Kidney (tissue), 14 donors: ENCODE data around the gene MMRN2. TPM values are rescaled to one million over a fixed set of nuclear protein-coding genes. Genes with fewer than 3 reads are reported as not detected.
A peak's percentile ranks its signal among the peaks of the same experiment; 100 is the strongest.

Source experiments
- DNase-seq, 5 donors: peaks; one replicate each; pipeline ENCODE4 v3.0.0-alpha.2; 2013 to 2020
- FAIRE-seq: peaks from 2 replicates; lab custom pipeline; 2012; peaks lifted over from hg19 to GRCh38; lab: Jason Lieb, UNC
- H3K27ac ChIP-seq, 2 donors: one replicate each; pipeline ENCODE4 v1.7.0; 2013; ENCODE audit warnings: low read depth in 2 of 2, low read length in 2 of 2, inconsistent platforms in 1 of 2
- H3K27me3 ChIP-seq: one replicate; pipeline ENCODE4 v1.7.1; 2013; ENCODE audit warnings: low read length, inconsistent platforms; ENCODE audit not compliant: control insufficient read depth, insufficient read depth
- H3K36me3 ChIP-seq, 3 donors: one replicate each; pipeline versions ENCODE4 v1.7.0 to v1.7.1; 2013; ENCODE audit warnings: low read length in 3 of 3, control low read depth in 1 of 3, inconsistent platforms in 1 of 3; ENCODE audit not compliant: insufficient read depth in 3 of 3, control insufficient read depth in 2 of 3
- H3K4me1 ChIP-seq, 3 donors: one replicate each; pipeline versions ENCODE4 v1.7.0 to v1.7.1; 2013; ENCODE audit warnings: low read length in 3 of 3, inconsistent platforms in 1 of 3, low read depth in 1 of 3; ENCODE audit not compliant: control insufficient read depth in 2 of 3, insufficient read depth in 2 of 3
- H3K4me3 ChIP-seq, 3 donors: one replicate each; pipeline versions ENCODE4 v1.7.0 to v1.8.1; 2013; ENCODE audit warnings: low read length in 3 of 3, control low read depth in 1 of 3, inconsistent platforms in 1 of 3
- H3K9ac ChIP-seq, 3 donors: one replicate each; pipeline versions ENCODE4 v1.7.0 to v1.7.1; 2013; ENCODE audit warnings: low read length in 3 of 3, control low read depth in 1 of 3, inconsistent platforms in 1 of 3
- H3K9me3 ChIP-seq, 3 donors: one replicate each; pipeline versions ENCODE4 v1.7.0 to v1.7.1; 2013; ENCODE audit warnings: low read length in 3 of 3, control low read depth in 1 of 3, inconsistent platforms in 1 of 3; ENCODE audit not compliant: control insufficient read depth in 2 of 3, insufficient read depth in 1 of 3
- intact Hi-C: fragments of 100-400 bp; cut with DNase I; formaldehyde crosslinking; loops from one replicate; pipeline ENCODE4 v1.11.1; 2022
- polyA plus RNA-seq: library from polyadenylated mRNA; stranded (reverse); fragments of 350-450 nt; fragmentation: Illumina TruSeq; extraction: RNeasy Lipid Tissue Mini Kit (QIAGEN cat#74804); gene quantifications from one replicate; pipeline ENCODE4 v1.2.3, GENCODE V29; 2014; ENCODE audit warnings: low read depth, low replicate concordance; ENCODE audit not compliant: insufficient read depth
- total RNA-seq: library from RNA; stranded (reverse); fragmentation: NEBNext Ultra II Directional; extraction: Animal tissue kit (Norgen Biotek cat#: 25700); gene quantifications from one replicate; pipeline ENCODE4 v1.2.1, GENCODE V29; 2021
- TF ChIP-seq, protein P1 (sequence below): IDR thresholded peaks from 3 replicates; pipeline ENCODE4 v1.5.1; 2012; ENCODE audit warnings: mild to moderate bottlenecking, moderate library complexity, borderline replicate concordance; ENCODE audit not compliant: insufficient read depth; ENCODE audit errors: extremely low read depth
- donor health status: control.
- donor health status: control.
- donor health status: control.
- donor health status: control.
- donor health status: control.
- donor health status: DM: yes; HTN: yes; CAD: no.
- donor health status: Normal renal cell carcinoma (clear cell type).

The MMRN2 gene
- total and polyA plus RNA-seq, 2 donors from 2014 or later, result 19.9 to 65.9 TPM

DNA sequence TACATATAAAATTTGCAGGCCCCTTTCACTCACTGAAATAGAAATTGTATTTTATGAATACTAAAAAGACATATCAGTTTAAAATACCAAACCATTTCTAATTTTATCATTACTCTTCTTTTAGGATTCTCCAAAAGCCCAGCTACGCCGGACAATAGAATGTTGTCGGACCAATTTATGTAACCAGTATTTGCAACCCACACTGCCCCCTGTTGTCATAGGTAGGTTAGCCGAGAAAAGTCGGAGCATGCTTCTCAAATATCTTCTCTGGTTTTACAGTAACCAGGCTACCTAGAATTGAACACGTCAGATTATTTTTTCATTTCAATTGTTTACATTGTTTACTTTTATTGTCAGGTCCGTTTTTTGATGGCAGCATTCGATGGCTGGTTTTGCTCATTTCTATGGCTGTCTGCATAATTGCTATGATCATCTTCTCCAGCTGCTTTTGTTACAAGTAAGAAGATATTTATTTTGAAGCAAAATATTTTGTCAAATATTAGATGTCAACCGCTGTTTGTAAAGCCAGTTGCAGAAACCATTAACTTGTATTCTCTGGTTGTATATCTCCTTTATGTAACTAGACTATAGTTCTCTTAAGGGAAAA, 57.6 kb downstream of the MMRN2 start:
- Histone ChIP-seq H3K27ac (no peak overlapping the region), H3K36me3 (peaks cover 0 to 2% (median 2%) of the 10 kb centered on the region in 3 donors), H3K9ac (no peak overlapping the region), H3K27me3 (no peaks in the 10 kb centered on the region), H3K4me3 (no peak overlapping the region), H3K9me3 (no peaks in the 10 kb centered on the region), H3K4me1 (no peaks in the 10 kb centered on the region)
- peak in 4 of 5 donors; percentile 67 to 89 (median 76) for DNase-seq
- TF ChIP-seq, protein P1, sequence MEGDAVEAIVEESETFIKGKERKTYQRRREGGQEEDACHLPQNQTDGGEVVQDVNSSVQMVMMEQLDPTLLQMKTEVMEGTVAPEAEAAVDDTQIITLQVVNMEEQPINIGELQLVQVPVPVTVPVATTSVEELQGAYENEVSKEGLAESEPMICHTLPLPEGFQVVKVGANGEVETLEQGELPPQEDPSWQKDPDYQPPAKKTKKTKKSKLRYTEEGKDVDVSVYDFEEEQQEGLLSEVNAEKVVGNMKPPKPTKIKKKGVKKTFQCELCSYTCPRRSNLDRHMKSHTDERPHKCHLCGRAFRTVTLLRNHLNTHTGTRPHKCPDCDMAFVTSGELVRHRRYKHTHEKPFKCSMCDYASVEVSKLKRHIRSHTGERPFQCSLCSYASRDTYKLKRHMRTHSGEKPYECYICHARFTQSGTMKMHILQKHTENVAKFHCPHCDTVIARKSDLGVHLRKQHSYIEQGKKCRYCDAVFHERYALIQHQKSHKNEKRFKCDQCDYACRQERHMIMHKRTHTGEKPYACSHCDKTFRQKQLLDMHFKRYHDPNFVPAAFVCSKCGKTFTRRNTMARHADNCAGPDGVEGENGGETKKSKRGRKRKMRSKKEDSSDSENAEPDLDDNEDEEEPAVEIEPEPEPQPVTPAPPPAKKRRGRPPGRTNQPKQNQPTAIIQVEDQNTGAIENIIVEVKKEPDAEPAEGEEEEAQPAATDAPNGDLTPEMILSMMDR, result peak; percentile 69
- intact Hi-C loops, result loop anchor here (5.0 kb wide), 1 partner anchor 207 kb away; no protein-coding TSS in a partner anchor
- FAIRE-seq, result peak; percentile 98

- TF ChIP-seq, protein P1, result no peak
- Histone ChIP-seq H3K27ac (no peak overlapping the region), H3K4me1 (no peaks in the 10 kb centered on the region), H3K36me3 (peaks cover 0 to 4% (median 2%) of the 10 kb centered on the region in 3 donors), H3K4me3 (no peak overlapping the region), H3K9me3 (no peaks in the 10 kb centered on the region), H3K27me3 (no peaks in the 10 kb centered on the region), H3K9ac (no peak overlapping the region)
- intact Hi-C loops, result no loop called here
- DNase-seq (peak in 4 of 5 donors; percentile 20 to 43 (median 34)), FAIRE-seq (no peak)
These were observed 58.3 kb downstream of the MMRN2 start for GRCh38 chr10:86899132-86899531.

DNA sequence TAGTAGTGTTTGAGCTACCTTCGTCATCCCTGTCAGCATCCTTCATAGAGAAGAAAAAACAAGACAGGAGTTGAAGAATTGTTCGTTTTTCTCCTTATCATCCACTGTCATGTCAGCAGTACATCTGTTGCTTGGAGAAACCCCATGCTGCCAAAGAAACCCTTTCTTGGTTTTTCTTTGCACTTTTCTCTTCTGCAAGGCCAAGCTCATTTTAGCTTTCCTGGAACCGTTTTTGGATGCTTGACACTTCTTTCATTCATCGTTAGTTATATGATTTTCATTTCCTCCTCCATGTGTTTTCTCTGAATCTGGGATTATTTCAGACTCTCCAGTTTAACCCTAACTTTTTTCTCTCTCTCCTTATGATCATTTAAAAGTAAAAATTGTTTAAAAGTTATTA, 58.9 kb downstream of the MMRN2 start:
- TF ChIP-seq, protein P1, result no peak
- no peak for FAIRE-seq

More for the DNA sequence above, 58.9 kb downstream of the MMRN2 start:
- Histone ChIP-seq H3K9ac (no peak overlapping the region), H3K27me3 (no peaks in the 10 kb centered on the region), H3K36me3 (peaks cover 0 to 4% (median 4%) of the 10 kb centered on the region in 3 donors), H3K4me3 (no peak overlapping the region), H3K4me1 (no peaks in the 10 kb centered on the region), H3K9me3 (no peaks in the 10 kb centered on the region), H3K27ac (no peak overlapping the region)
- no peak for DNase-seq
- intact Hi-C loops, result no loop called here
